NCI-H1930 (cell line): ENCODE results near the gene STX18.

ENCODE experiments used
- DNase-seq, 2 experiments: peaks; one replicate each; lab custom pipeline; 2025; lab: John Stamatoyannopoulos, UW

STX18 gene

DNA sequence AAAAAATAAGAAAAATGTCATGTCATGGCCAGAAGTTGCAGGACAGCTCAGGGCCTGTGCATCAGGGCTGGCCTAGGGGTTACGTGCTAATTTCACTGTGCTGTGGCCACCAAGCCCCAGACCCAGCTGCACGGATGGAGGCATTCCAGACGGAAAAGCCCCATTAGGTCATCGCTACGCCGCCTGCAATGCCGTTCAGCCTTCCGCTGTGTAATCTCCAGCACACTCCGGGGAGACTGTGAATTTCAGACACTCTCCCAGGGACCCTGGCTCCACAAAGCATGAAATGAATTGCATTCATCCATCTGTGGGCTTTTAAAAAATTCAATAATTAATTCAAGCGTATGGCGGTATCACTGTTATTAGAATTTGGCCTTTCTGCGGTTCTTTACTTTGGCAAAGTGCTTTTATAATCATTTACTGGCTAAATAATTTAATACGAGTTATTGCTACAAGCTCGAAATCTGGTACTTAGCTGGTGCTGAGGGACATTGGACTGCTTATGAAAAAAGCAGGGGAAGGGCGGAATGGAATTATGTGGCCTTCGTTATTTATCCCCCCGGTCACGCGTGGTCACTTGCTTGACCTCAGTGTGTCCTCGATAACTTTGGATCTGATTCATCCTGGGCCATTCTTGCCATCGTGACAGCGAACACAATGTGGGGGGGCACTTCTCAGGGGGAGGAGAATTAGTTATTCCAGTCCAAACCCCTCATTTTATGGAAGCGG lies 164.0 kb downstream of the STX18 start:
- DNase-seq = no peak

DNA sequence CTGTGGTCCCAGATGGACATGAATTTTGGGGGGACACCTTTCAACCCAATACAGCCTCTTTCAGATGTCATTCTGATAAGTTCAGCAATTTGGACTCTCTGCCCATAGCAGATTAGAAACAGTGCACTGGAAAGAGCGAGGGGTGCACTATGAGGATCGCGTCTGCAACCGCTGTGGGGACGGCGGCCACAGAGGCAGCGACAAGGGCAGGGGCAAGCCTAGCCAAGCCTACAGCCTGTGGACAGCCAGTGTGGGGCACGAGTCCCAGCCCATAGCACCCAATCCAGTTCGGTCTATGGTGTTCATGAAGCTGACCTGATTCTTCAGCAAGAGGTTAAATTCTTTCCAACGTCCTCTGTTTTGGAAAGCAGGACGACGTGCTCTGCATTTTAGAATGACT lies 164.7 kb downstream of the STX18 start:
- DNase-seq = no peak

DNA sequence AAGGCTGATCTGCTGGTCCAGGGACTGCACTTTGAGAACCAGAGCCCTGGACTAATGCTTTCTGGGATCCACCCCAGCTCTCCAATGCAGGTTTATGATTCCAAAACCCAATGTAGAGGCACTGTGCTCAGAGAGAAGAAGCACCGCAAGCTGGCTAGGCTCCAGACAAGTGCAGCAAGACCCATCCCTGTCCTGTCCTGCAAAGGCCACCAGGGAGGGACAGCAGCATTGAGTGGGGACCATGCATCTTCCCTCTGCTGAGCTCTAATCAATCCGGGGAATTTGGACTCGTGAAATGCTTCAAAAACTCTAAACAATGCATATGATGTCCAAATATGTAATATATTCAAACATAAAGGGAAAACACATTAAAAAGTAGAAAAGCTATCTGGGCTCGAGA lies 165.8 kb downstream of the STX18 start:
- DNase-seq = no peak

DNA sequence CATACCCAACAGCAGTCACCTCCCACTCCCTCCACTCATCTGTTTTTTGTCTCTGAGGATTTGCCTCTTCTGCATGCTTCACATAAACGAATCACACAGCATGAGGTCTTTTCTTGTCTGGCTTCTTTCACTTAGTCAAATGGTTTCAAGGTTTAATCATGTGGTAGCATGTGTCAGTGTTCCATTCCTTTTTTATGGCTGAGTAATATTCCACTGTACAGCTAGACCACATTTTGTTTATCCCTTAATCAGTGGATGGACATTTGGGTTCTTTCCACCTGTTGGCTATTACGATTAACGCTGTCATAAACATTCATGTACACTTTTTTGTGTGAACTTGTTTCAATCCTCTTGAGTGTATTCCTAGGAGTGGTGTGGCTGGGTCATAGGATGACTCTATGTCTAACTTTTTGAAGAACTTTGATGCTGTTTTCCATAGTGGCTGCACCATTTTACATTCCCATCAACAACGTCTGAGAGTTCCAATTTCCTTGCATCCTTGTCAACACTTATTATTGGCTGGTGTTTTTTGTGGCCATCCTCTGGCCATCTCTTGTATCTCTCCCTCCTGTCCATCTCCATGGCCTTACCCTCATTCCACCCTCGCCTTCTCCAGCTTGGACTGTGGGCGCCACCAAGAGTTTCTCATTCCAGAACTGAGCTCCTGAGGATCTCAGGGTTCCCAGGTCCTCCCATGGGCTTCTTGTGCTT lies 167.3 kb downstream of the STX18 start:
- DNase-seq = no peak
